ENCODE data around the gene PRKCE. TPM values are rescaled to one million over a fixed set of nuclear protein-coding genes. Genes with fewer than 3 reads are reported as not detected.

Gene PRKCE
- total and polyA plus RNA-seq, 2 donors (not counting 1 experiment from before 2014, with no cell fraction given): 23.6 to 271 TPM

GRCh38 chr2:46157072-46157965 lies 505.8 kb downstream of the PRKCE start:
- DNase-seq (no peak), ATAC-seq (ENCODE audit: low read depth) (no peak)
- TF ChIP-seq CTCF (IDR thresholded peaks at IDR 0.05): no peak
- no peak for TF ChIP-seq EZH2 (IDR thresholded peaks at IDR 0.05; ENCODE audit: borderline replicate concordance, insufficient read depth, low read depth, low read length, poor library complexity, severe bottlenecking)
- peaks cover 1 to 66% of the 10 kb centered on the region in 2 experiments for H3K36me3 ChIP-seq (replicated peaks in 1 of 2; ENCODE audit: control extremely low read depth in 1 of 2, control insufficient read depth in 1 of 2, extremely low read depth in 1 of 2, insufficient read depth in 2 of 2, low read length in 1 of 2)
- H2AFZ ChIP-seq (ENCODE audit: insufficient read depth, low read depth, low read length, poor library complexity, severe bottlenecking): no peak overlapping the region
- H3K4me3 ChIP-seq (ENCODE audit: control extremely low read depth in 1 of 5, extremely low read depth in 1 of 5, insufficient read depth in 1 of 5, low read depth in 2 of 5, low read length in 4 of 5): no peak overlapping the region
- Mint-ChIP-seq H3K4me3 (no peak overlapping the region), H3K27me3 (no peaks in the 10 kb centered on the region), H3K9me3 (ENCODE audit: insufficient read depth) (no peaks in the 10 kb centered on the region), H3K27ac (no peak overlapping the region), H3K4me1 (no peaks in the 10 kb centered on the region)
- no peaks in the 10 kb centered on the region for H4K20me1 ChIP-seq (ENCODE audit: control insufficient read depth, insufficient read depth, low read length, poor library complexity, severe bottlenecking)
- no peaks in the 10 kb centered on the region for H3K27me3 ChIP-seq (replicated peaks in 1 of 4; ENCODE audit: control extremely low read depth in 1 of 4, control insufficient read depth in 3 of 4, insufficient read depth in 4 of 4, low read length in 3 of 4)
- no peak overlapping the region for H3K27ac ChIP-seq (ENCODE audit: low read length in 2 of 2)
- no peaks in the 10 kb centered on the region for H3K4me1 ChIP-seq (ENCODE audit: control insufficient read depth in 2 of 2, insufficient read depth in 2 of 2, low read length in 2 of 2)
- no peaks in the 10 kb centered on the region for H3K9me3 ChIP-seq (ENCODE audit: control extremely low read depth in 1 of 3, control insufficient read depth in 2 of 3, insufficient read depth in 1 of 3, low read length in 2 of 3)
- H3K79me2 ChIP-seq (ENCODE audit: control insufficient read depth, insufficient read depth, low read length): no peaks in the 10 kb centered on the region
- ChIA-PET POLR2A (no interaction called here), CTCF (no interaction called here)
- H3K9ac ChIP-seq (ENCODE audit: low read length): no peak overlapping the region
- WGBS (ENCODE audit: insufficient coverage): 100% methylated on average over 3 of the region's 9 CpGs
- intact Hi-C loops (cut with micrococcal nuclease): no loop called here
- no peak overlapping the region for H3K4me2 ChIP-seq (replicated peaks; ENCODE audit: low read depth, low read length, poor library complexity, severe bottlenecking)

DNA sequence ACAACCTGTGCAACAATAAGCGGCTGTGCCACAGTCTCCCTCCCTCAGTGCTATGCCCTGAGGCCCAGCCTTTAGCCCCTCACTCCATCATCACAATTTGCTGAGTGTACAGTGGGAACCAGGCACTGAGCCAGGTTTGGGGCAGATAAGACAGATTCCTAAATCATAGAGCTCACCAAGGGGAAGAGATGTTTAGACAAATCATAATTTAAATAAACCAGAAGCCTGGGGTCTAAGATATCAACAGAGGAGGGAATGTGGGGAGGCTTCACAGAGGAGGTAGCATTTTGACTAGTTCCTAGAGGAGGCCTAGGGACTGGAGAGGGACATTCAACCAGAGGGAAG lies 506.5 kb downstream of the PRKCE start:
- intact Hi-C loops (cut with micrococcal nuclease): no loop called here
- Histone ChIP-seq H3K27me3 (replicated peaks in 1 of 4; ENCODE audit: control extremely low read depth in 1 of 4, control insufficient read depth in 3 of 4, insufficient read depth in 4 of 4, low read length in 3 of 4) (no peaks in the 10 kb centered on the region), H4K20me1 (ENCODE audit: control insufficient read depth, insufficient read depth, low read length, poor library complexity, severe bottlenecking) (no peaks in the 10 kb centered on the region), H3K9me3 (ENCODE audit: control extremely low read depth in 1 of 3, control insufficient read depth in 2 of 3, insufficient read depth in 1 of 3, low read length in 2 of 3) (no peaks in the 10 kb centered on the region), H3K4me1 (ENCODE audit: control insufficient read depth in 2 of 2, insufficient read depth in 2 of 2, low read length in 2 of 2) (no peaks in the 10 kb centered on the region), H2AFZ (ENCODE audit: insufficient read depth, low read depth, low read length, poor library complexity, severe bottlenecking) (no peak overlapping the region), H3K36me3 (replicated peaks in 1 of 2; ENCODE audit: control extremely low read depth in 1 of 2, control insufficient read depth in 1 of 2, extremely low read depth in 1 of 2, insufficient read depth in 2 of 2, low read length in 1 of 2) (peaks cover 1 to 72% of the 10 kb centered on the region in 2 experiments), H3K27ac (ENCODE audit: low read length in 2 of 2) (no peak overlapping the region), H3K4me3 (ENCODE audit: control extremely low read depth in 1 of 5, extremely low read depth in 1 of 5, insufficient read depth in 1 of 5, low read depth in 2 of 5, low read length in 4 of 5) (no peak overlapping the region), H3K9ac (ENCODE audit: low read length) (no peak overlapping the region), H3K4me2 (replicated peaks; ENCODE audit: low read depth, low read length, poor library complexity, severe bottlenecking) (no peak overlapping the region), H3K79me2 (ENCODE audit: control insufficient read depth, insufficient read depth, low read length) (no peaks in the 10 kb centered on the region)
- ATAC-seq (ENCODE audit: low read depth) (no peak), DNase-seq (no peak)
- TF ChIP-seq CTCF (IDR thresholded peaks at IDR 0.05) (no peak), EZH2 (IDR thresholded peaks at IDR 0.05; ENCODE audit: borderline replicate concordance, insufficient read depth, low read depth, low read length, poor library complexity, severe bottlenecking) (no peak)
- no peaks in the 10 kb centered on the region for H3K27me3 Mint-ChIP-seq
- H3K4me1 Mint-ChIP-seq: no peaks in the 10 kb centered on the region
- H3K27ac Mint-ChIP-seq: no peak overlapping the region
- POLR2A ChIA-PET: no interaction called here
- CTCF ChIA-PET: no interaction called here
- H3K9me3 Mint-ChIP-seq (ENCODE audit: insufficient read depth): no peaks in the 10 kb centered on the region
- no peak overlapping the region for H3K4me3 Mint-ChIP-seq
- WGBS (ENCODE audit: insufficient coverage): no CpG with 5 or more reads among the region's 1 CpG
